ENCODE data around the gene LYST. TPM values are rescaled to one million over a fixed set of nuclear protein-coding genes. Genes with fewer than 3 reads are reported as not detected.

Gene LYST
- polyA plus RNA-seq, 1 of the 3 experiments (the other 2 are of a cell fraction), result 3.9 TPM

- TF ChIP-seq TCF12 (IDR thresholded peaks at IDR 0.05) (no peak), SMC3 (IDR thresholded peaks at IDR 0.05; ENCODE audit: low read depth, low read length) (no peak)
These were observed 60.6 kb downstream of the LYST start (continued) for GRCh38 chr1:235806123-235806522.

DNA sequence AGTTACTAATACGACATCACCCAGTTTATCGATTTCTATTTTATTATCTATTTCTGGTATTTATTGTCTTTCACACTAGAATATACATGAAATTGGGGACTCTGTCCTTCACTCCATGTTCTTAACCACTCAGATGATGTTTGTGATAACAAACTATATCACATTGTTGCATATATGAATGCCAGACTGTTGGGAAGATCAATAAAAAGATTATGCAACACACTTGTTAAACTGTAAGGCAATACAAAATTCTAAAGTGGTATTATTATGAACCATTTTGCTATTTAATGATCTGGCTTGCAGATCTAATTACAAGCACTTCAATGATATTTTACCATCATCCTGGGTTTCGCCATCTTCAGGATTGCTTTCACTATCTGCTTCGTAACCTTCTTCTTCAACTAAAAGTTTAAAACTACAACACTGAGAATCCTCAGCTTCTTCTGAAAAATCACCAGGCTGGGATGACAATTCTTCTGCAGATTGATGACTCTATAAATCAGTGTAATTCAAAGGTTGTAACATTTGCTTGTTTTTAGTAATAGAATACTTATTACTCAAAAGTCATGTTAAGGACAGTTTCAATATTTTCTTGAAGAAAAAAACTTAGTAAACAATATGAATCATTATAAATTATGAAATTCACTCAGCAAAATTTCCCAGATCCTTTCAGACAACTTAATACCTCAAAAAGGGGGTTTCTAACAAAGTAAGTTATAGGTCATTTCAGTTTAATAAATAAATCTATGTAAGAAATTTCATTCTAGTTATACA is 63.9 kb downstream of the LYST start:
- Histone ChIP-seq H3K27me3 (ENCODE audit: insufficient read depth) (no peaks in the 10 kb centered on the region), H3K4me2 (no peak overlapping the region), H3K79me2 (ENCODE audit: insufficient read depth) (no peaks in the 10 kb centered on the region), H3K9me3 (no peaks in the 10 kb centered on the region), H3K4me1 (ENCODE audit: control insufficient read depth in 1 of 2, insufficient read depth in 2 of 2, low read depth in 1 of 2, low read length in 1 of 2) (no peaks in the 10 kb centered on the region; a peak in 1 of 4 replicates), H3K27ac (ENCODE audit: low read depth in 2 of 2, low read length in 1 of 2) (no peak overlapping the region), H3K4me3 (ENCODE audit: low read depth in 2 of 2, low read length in 1 of 2) (no peak overlapping the region), H3K36me3 (replicated peaks in 1 of 2; ENCODE audit: control insufficient read depth in 1 of 2, insufficient read depth in 2 of 2, low read length in 1 of 2) (peaks cover 12% of the 10 kb centered on the region in 2 experiments), H3F3A (replicated peaks; ENCODE audit: insufficient read depth) (no peaks in the 10 kb centered on the region), H4K20me1 (ENCODE audit: insufficient read depth) (no peaks in the 10 kb centered on the region), H3K9ac (no peak overlapping the region), H3K9me2 (no peaks in the 10 kb centered on the region), H2AFZ (ENCODE audit: low read depth) (no peak overlapping the region)
- CTCF ChIA-PET, result interaction anchor here (0.6 to 2.7 kb wide), 6 partner anchors 11 to 1398 kb away, joined by 3 to 11 read pairs (median 3); no protein-coding TSS in a partner anchor
- DNase-seq, result no peak
- 89% methylated on average over 4 of the region's 4 CpGs for WGBS (ENCODE audit: low lambda C conversion rate)
- POLR2A ChIA-PET, result no interaction called here
- TF ChIP-seq, protein P1, sequence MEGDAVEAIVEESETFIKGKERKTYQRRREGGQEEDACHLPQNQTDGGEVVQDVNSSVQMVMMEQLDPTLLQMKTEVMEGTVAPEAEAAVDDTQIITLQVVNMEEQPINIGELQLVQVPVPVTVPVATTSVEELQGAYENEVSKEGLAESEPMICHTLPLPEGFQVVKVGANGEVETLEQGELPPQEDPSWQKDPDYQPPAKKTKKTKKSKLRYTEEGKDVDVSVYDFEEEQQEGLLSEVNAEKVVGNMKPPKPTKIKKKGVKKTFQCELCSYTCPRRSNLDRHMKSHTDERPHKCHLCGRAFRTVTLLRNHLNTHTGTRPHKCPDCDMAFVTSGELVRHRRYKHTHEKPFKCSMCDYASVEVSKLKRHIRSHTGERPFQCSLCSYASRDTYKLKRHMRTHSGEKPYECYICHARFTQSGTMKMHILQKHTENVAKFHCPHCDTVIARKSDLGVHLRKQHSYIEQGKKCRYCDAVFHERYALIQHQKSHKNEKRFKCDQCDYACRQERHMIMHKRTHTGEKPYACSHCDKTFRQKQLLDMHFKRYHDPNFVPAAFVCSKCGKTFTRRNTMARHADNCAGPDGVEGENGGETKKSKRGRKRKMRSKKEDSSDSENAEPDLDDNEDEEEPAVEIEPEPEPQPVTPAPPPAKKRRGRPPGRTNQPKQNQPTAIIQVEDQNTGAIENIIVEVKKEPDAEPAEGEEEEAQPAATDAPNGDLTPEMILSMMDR (IDR thresholded peaks at IDR 0.05), result no peak
- TF ChIP-seq MEF2A (IDR thresholded peaks at IDR 0.05; ENCODE audit: borderline replicate concordance, low read depth) (no peak), TCF12 (IDR thresholded peaks at IDR 0.05) (no peak), FOXM1 (IDR thresholded peaks at IDR 0.05; ENCODE audit: low read depth) (no peak)

GRCh38 chr1:235799264-235799663 is 67.4 kb downstream of the LYST start:
- ChIA-PET POLR2A (no interaction called here), CTCF (interaction anchor here (0.9 kb wide), 1 partner anchor 15 kb away, joined by 4 read pairs; no protein-coding TSS in a partner anchor)
- H3K36me3 ChIP-seq (replicated peaks in 1 of 2; ENCODE audit: control insufficient read depth in 1 of 2, insufficient read depth in 2 of 2, low read length in 1 of 2), result peaks cover 4 to 23% of the 10 kb centered on the region in 2 experiments
- TF ChIP-seq REST (IDR thresholded peaks at IDR 0.05; ENCODE audit: low read depth, low read length) (no peak), ELF1 (IDR thresholded peaks at IDR 0.05) (no peak), FOXM1 (IDR thresholded peaks at IDR 0.05; ENCODE audit: low read depth) (no peak), TAF1 (IDR thresholded peaks at IDR 0.05; ENCODE audit: borderline replicate concordance, low read depth, low read length) (no peak), IRF3 (IDR thresholded peaks at IDR 0.05; ENCODE audit: low read depth, low read length) (no peak), MAX (IDR thresholded peaks at IDR 0.05; ENCODE audit: low read depth) (no peak), YY1 (IDR thresholded peaks at IDR 0.05; ENCODE audit: low read depth) (no peak), RAD21 (IDR thresholded peaks at IDR 0.05; ENCODE audit: low read length) (no peak), POLR2AphosphoS5 (IDR thresholded peaks at IDR 0.05; ENCODE audit: low read depth, low read length) (no peak), CHD2 (IDR thresholded peaks at IDR 0.05; ENCODE audit: low read length, partially characterized antibody) (no peak), FOSL2 (IDR thresholded peaks at IDR 0.05; ENCODE audit: borderline replicate concordance, low read depth) (no peak), NRF1 (IDR thresholded peaks at IDR 0.05; ENCODE audit: low read depth, low read length) (no peak), RXRA (IDR thresholded peaks at IDR 0.05; ENCODE audit: borderline replicate concordance, low read depth) (no peak)
- TF ChIP-seq, protein P2, sequence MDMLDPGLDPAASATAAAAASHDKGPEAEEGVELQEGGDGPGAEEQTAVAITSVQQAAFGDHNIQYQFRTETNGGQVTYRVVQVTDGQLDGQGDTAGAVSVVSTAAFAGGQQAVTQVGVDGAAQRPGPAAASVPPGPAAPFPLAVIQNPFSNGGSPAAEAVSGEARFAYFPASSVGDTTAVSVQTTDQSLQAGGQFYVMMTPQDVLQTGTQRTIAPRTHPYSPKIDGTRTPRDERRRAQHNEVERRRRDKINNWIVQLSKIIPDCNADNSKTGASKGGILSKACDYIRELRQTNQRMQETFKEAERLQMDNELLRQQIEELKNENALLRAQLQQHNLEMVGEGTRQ (IDR thresholded peaks at IDR 0.05; ENCODE audit: borderline replicate concordance, low read depth, low read length), result no peak

More at GRCh38 chr1:235799264-235799663, 67.4 kb downstream of the LYST start:
- Histone ChIP-seq H3K4me3 (ENCODE audit: low read depth in 2 of 2, low read length in 1 of 2) (no peak overlapping the region), H3K27me3 (ENCODE audit: insufficient read depth) (no peaks in the 10 kb centered on the region), H2AFZ (ENCODE audit: low read depth) (no peak overlapping the region), H3K4me1 (ENCODE audit: control insufficient read depth in 1 of 2, insufficient read depth in 2 of 2, low read depth in 1 of 2, low read length in 1 of 2) (no peaks in the 10 kb centered on the region; a peak in 1 of 4 replicates), H3K9ac (no peak overlapping the region), H4K20me1 (ENCODE audit: insufficient read depth) (no peaks in the 10 kb centered on the region), H3K4me2 (no peak overlapping the region), H3K9me2 (no peaks in the 10 kb centered on the region), H3K27ac (ENCODE audit: low read depth in 2 of 2, low read length in 1 of 2) (no peak overlapping the region), H3K79me2 (ENCODE audit: insufficient read depth) (no peaks in the 10 kb centered on the region), H3F3A (replicated peaks; ENCODE audit: insufficient read depth) (no peaks in the 10 kb centered on the region), H3K9me3 (0 out of 2 replicates have a peak, but pooled peaks cover 11% of the 10 kb centered on the region)
- DNase-seq, result no peak
- 94% methylated on average over 2 of the region's 2 CpGs for WGBS (ENCODE audit: low lambda C conversion rate)
